Caco-2 (cell line): ENCODE data around the gene IL26. TPM values are rescaled to one million over a fixed set of nuclear protein-coding genes. Genes with fewer than 3 reads are reported as not detected.

Experiments used
- BruUV-seq: library from RNA; stranded (reverse); fragments of 400-500 nt; replicated peaks from 2 replicates; lab custom pipeline; 2021; lab: Mats Ljungman, UMichigan
- CTCF ChIA-PET: fragments of 300-600 bp; sonication (Branson Sonifier 250); formaldehyde crosslinking; loops from one replicate; lab custom pipeline; 2022; ENCODE audit warnings: antibody characterized with exemption; lab: Charles Lee
- POLR2A ChIA-PET: fragments of 300-600 bp; sonication (Branson Sonifier 250); formaldehyde crosslinking; loops from one replicate; lab custom pipeline; 2022; ENCODE audit warnings: antibody characterized with exemption; lab: Charles Lee
- DNase-seq, 2 experiments: peaks; one replicate each; pipeline versions ENCODE4 v3.0.0 to v3.0.0-alpha.2; 2020 to 2022
- H3K27me3 ChIP-seq: replicated peaks from 2 replicates; pipeline ENCODE4 v1.6.0; 2011; ENCODE audit warnings: low read length; ENCODE audit not compliant: control insufficient read depth, insufficient read depth
- H3K36me3 ChIP-seq: 2 replicates; pipeline ENCODE4 v1.5.1; 2011; ENCODE audit warnings: low read length; ENCODE audit not compliant: control insufficient read depth, insufficient read depth
- H3K4me1 ChIP-seq: fragments of 250-450 bp; sonication (Bioruptor Pico); 2 replicates; pipeline ENCODE4 v1.5.1; 2020; ENCODE audit warnings: mild to moderate bottlenecking
- H3K4me3 ChIP-seq: 2 replicates; pipeline ENCODE4 v1.5.1; 2011; ENCODE audit warnings: low read depth, mild to moderate bottlenecking, control low read depth, low read length
- H3K9me3 ChIP-seq: fragments of 250-450 bp; sonication (Bioruptor Pico); 2 replicates; pipeline ENCODE4 v1.5.1; 2020; ENCODE audit warnings: mild to moderate bottlenecking, moderate library complexity
- H3K27ac Mint-ChIP-seq: one replicate; pipeline ENCODE4 v1.8.0; 2022; ENCODE audit warnings: mixed read lengths; ENCODE audit not compliant: unreplicated experiment
- H3K27me3 Mint-ChIP-seq: one replicate; pipeline ENCODE4 v1.8.0; 2022; ENCODE audit warnings: mixed read lengths; ENCODE audit not compliant: insufficient read depth, unreplicated experiment
- H3K36me3 Mint-ChIP-seq: one replicate; pipeline ENCODE4 v1.8.0; 2022; ENCODE audit warnings: mild to moderate bottlenecking, mixed read lengths; ENCODE audit not compliant: insufficient read depth, unreplicated experiment
- H3K4me1 Mint-ChIP-seq: one replicate; pipeline ENCODE4 v1.8.0; 2022; ENCODE audit warnings: low read depth, mixed read lengths; ENCODE audit not compliant: unreplicated experiment
- H3K4me3 Mint-ChIP-seq: one replicate; pipeline ENCODE4 v1.8.0; 2022; ENCODE audit warnings: mild to moderate bottlenecking, moderate library complexity, mixed read lengths; ENCODE audit not compliant: unreplicated experiment
- H3K9me3 Mint-ChIP-seq: one replicate; pipeline ENCODE4 v1.8.0; 2022; ENCODE audit warnings: mixed read lengths; ENCODE audit not compliant: unreplicated experiment
- intact Hi-C: fragments of 100-400 bp; cut with micrococcal nuclease; formaldehyde crosslinking; loops from one replicate; pipeline ENCODE4 v1.10.0; 2022; ENCODE audit not compliant: unreplicated experiment
- total RNA-seq: library from RNA; stranded (reverse); gene quantifications from 2 replicates; pipeline ENCODE4 v1.2.3, GENCODE V29; 2022
- TF ChIP-seq, protein P1 (sequence below), 2 experiments: fragments of 200-600 bp in 1 of 2; IDR thresholded peaks; 1 replicate in 1 of 2; 2 replicates in 1 of 2; pipeline versions ENCODE4 v1.5.1 to v1.8.0; 2011 to 2022; ENCODE audit warnings: antibody characterized with exemption in 1 of 2, control low read depth in 1 of 2, inconsistent platforms in 1 of 2, low read depth in 1 of 2, low read length in 1 of 2, mild to moderate bottlenecking in 1 of 2, moderate library complexity in 1 of 2; ENCODE audit not compliant: insufficient read depth in 1 of 2, severe bottlenecking in 1 of 2, unreplicated experiment in 1 of 2

The IL26 gene
- total RNA-seq, 1 experiment from 2014 or later: not detected

- peaks cover 23% of the 10 kb centered on the region for H3K27me3 Mint-ChIP-seq
- H3K9me3 Mint-ChIP-seq: no peaks in the 10 kb centered on the region
- no peak overlapping the region for H3K4me3 Mint-ChIP-seq
- H3K27me3 ChIP-seq: peaks cover 2% of the 10 kb centered on the region
- ChIA-PET POLR2A (no interaction called here), CTCF (no interaction called here)
- TF ChIP-seq, protein P1, sequence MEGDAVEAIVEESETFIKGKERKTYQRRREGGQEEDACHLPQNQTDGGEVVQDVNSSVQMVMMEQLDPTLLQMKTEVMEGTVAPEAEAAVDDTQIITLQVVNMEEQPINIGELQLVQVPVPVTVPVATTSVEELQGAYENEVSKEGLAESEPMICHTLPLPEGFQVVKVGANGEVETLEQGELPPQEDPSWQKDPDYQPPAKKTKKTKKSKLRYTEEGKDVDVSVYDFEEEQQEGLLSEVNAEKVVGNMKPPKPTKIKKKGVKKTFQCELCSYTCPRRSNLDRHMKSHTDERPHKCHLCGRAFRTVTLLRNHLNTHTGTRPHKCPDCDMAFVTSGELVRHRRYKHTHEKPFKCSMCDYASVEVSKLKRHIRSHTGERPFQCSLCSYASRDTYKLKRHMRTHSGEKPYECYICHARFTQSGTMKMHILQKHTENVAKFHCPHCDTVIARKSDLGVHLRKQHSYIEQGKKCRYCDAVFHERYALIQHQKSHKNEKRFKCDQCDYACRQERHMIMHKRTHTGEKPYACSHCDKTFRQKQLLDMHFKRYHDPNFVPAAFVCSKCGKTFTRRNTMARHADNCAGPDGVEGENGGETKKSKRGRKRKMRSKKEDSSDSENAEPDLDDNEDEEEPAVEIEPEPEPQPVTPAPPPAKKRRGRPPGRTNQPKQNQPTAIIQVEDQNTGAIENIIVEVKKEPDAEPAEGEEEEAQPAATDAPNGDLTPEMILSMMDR (IDR thresholded peaks at IDR 0.05; ENCODE audit: insufficient read depth in 1 of 2, low read depth in 1 of 2, low read length in 1 of 2, severe bottlenecking in 1 of 2, unreplicated experiment in 1 of 2): no peak
- H3K9me3 ChIP-seq: no peaks in the 10 kb centered on the region
- H3K4me1 ChIP-seq: no peaks in the 10 kb centered on the region
- intact Hi-C loops: no loop called here
- H3K4me1 Mint-ChIP-seq: no peaks in the 10 kb centered on the region
- no TSS peak for BruUV-seq
- no peak overlapping the region for H3K27ac Mint-ChIP-seq
- DNase-seq: no peak
- H3K36me3 ChIP-seq: no peaks in the 10 kb centered on the region
- no peaks in the 10 kb centered on the region for H3K36me3 Mint-ChIP-seq
- H3K4me3 ChIP-seq: no peak overlapping the region
Measured at GRCh38 chr12:68263366-68263765, 37.8 kb upstream of the IL26 start.

DNA sequence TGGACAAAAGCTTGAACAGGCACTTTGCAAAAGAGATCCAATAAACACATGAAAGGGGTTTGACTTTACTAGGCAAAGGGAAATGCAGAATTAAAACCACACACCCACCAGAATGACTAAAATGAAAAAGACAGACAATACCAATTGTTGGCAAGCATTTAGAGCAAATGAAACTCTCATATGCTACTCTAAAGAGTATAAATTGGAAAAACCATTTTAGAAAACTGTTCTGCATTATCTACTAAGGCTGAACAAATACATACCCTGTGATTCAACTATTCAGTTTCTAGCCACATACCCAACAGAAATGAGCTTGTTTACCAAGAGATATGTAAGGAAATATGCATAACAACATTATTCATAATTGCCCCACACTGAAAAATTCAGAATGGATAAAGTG, 36.3 kb upstream of the IL26 start:
- H3K9me3 Mint-ChIP-seq: no peaks in the 10 kb centered on the region

DNA sequence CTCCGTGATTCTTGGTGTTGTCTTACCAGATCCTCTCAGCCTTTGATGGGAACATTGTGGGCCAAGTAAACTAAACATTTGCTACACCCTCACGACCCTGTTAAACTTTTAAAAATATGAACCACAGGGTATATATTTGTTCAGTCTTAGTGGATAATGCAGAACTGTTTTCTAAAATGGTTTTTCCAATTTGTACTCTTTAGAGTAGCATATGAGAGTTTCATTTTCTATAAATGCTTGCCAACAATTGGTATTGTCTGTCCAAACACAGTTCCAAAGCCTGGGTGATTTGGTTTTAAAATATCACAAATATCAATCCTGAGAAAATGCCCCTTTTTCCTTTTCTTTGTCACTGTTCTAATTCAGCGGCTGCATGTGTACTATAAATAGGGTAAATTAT, 34.5 kb upstream of the IL26 start:
- Histone ChIP-seq H3K36me3 (no peaks in the 10 kb centered on the region), H3K4me3 (no peak overlapping the region), H3K27me3 (peaks cover 2% of the 10 kb centered on the region), H3K4me1 (no peaks in the 10 kb centered on the region), H3K9me3 (no peaks in the 10 kb centered on the region)
- ChIA-PET CTCF (no interaction called here), POLR2A (no interaction called here)
- no peak for DNase-seq
- Mint-ChIP-seq H3K4me3 (no peak overlapping the region), H3K27ac (no peak overlapping the region), H3K4me1 (no peaks in the 10 kb centered on the region), H3K9me3 (no peaks in the 10 kb centered on the region), H3K27me3 (peaks cover 22% of the 10 kb centered on the region), H3K36me3 (no peaks in the 10 kb centered on the region)
- BruUV-seq: no TSS peak
- TF ChIP-seq, protein P1 (IDR thresholded peaks at IDR 0.05; ENCODE audit: insufficient read depth in 1 of 2, low read depth in 1 of 2, low read length in 1 of 2, severe bottlenecking in 1 of 2, unreplicated experiment in 1 of 2): no peak
- intact Hi-C loops: no loop called here

More for the DNA sequence above, 36.3 kb upstream of the IL26 start:
- ChIA-PET CTCF (no interaction called here), POLR2A (no interaction called here)
- Mint-ChIP-seq H3K36me3 (no peaks in the 10 kb centered on the region), H3K4me3 (no peak overlapping the region), H3K4me1 (no peaks in the 10 kb centered on the region), H3K27ac (no peak overlapping the region), H3K27me3 (peaks cover 25% of the 10 kb centered on the region)
- Histone ChIP-seq H3K9me3 (no peaks in the 10 kb centered on the region), H3K4me3 (no peak overlapping the region), H3K27me3 (peaks cover 2% of the 10 kb centered on the region), H3K4me1 (no peaks in the 10 kb centered on the region), H3K36me3 (no peaks in the 10 kb centered on the region)
- TF ChIP-seq, protein P1 (IDR thresholded peaks at IDR 0.05; ENCODE audit: insufficient read depth in 1 of 2, low read depth in 1 of 2, low read length in 1 of 2, severe bottlenecking in 1 of 2, unreplicated experiment in 1 of 2): no peak
- BruUV-seq: no TSS peak
- intact Hi-C loops: no loop called here
- DNase-seq: no peak
